ENCODE measurements around the gene RIC1.
"Not testable (repeated sequence)": the region's sequence is repeated elsewhere in the genome, so short reads cannot be mapped to it uniquely, and the experiment has no call there.

The RIC1 gene

DNA sequence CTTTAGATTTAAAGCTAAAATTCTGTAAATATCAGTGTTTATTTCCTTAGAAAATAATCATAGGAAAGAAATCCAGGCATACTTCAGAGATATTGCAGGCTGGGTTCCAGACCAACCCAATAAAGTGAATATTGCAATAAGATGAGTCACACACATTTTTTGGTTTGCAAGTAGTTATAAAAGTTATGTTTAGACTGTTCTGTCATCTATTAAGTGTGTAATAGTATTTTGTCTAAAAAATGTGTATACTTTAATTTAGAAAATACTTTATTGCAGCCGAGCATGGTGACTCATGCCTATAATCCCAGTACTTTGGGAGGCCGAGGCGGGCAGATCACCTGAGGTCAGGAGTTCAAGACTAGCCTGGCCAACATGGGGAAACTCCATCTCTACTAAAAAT, 6.9 kb upstream of the RIC1 start:
- no peak for DNase-seq

DNA sequence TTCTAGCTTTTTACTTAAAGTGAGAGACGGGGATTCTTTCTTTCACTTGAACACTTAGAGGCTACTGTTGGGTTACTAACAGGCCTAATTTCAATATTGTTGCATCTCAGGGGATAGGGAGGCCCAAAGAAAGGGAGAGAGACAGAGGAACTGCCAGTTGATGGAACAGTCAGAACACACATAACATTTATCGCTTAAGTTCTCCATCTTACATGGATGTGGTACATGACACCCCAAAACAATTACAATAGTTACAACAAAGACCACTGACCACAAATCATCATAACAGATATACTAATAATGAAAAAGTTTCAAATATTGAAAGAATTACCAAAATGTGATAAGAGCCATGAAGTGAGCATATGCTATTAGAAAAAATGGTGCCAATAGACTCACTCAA, 4.3 kb upstream of the RIC1 start:
- no peak for DNase-seq

DNA sequence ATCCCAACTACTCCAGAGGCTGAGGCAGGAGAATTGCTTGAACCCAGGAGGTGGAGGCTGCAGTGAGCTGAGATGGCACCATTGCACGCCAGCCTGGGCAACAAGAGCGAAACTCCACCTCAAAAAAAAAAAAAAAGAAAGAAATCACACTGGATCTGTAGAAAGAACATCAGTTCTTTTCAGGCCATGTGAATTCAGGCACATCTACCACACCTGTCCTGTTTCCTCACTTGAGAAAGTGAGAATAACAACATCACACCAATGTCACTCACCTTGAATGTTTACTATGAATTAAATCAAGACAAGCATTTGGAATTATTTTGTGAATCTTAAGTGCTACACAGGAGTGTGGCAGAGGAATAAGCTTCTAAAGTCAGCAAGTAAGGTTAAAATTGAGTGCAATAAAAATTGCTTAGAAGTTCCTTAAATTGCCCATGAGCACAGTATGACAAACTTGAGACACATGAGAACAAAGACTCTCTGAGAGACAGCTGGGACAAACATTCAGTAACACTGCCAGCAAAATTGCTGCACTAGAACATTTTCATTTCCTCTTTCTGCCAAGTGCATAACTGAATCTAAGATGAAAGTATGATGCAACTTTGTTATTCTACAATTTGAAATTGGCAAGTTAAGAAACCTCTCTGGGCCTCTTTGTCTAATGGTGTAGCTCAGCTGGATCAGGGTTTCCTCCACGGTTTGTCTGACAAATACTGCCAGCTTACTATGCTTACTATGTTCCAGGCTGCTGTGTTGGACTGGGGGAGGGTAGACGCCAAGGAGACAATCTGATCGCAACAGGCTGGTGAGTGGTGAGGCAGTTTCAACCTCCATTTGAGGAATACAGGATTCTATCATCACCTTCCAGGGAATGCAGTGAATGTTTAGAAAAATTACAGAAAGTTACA, 1.9 kb upstream of the RIC1 start:
- peak; percentile 58 to 59 for DNase-seq

DNA sequence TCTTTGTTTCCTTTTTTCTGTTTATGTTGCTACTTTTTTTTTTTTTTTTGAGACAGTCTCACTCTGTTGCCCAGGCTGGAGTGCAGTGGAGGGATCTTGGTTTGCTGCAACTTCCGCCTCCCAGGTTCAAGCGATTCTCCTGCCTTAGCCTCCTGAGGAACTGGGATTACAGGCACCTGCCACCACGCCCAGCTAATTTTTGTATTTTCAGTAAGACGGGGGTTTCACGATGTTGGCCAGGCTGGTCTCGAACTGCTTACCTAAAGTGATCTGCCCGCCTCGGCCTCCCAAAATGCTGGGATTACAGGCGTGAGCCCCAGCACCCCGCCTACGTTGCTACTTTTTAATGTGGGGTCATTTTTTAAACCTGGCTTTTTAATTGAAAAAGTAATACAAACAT, 1.2 kb upstream of the RIC1 start:
- peak; percentile 43 for DNase-seq

DNA sequence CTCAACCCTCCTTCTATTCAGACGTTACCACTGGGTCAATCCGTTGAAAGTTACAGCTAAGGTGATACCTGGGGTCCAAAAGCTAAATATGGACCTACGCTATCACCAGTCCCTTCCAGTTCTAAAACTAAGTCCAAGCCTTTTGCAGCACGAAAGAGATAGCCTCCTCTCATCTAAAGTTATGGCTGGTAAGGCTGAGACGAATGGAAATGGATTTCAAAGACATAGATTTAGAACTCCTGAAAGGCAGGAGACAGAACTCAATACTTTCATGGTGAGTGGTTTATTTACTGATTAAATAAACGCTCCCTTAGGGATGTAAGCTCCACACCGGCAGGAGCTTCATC, 751 bp upstream of the RIC1 start:
- DNase-seq, result no peak

DNA sequence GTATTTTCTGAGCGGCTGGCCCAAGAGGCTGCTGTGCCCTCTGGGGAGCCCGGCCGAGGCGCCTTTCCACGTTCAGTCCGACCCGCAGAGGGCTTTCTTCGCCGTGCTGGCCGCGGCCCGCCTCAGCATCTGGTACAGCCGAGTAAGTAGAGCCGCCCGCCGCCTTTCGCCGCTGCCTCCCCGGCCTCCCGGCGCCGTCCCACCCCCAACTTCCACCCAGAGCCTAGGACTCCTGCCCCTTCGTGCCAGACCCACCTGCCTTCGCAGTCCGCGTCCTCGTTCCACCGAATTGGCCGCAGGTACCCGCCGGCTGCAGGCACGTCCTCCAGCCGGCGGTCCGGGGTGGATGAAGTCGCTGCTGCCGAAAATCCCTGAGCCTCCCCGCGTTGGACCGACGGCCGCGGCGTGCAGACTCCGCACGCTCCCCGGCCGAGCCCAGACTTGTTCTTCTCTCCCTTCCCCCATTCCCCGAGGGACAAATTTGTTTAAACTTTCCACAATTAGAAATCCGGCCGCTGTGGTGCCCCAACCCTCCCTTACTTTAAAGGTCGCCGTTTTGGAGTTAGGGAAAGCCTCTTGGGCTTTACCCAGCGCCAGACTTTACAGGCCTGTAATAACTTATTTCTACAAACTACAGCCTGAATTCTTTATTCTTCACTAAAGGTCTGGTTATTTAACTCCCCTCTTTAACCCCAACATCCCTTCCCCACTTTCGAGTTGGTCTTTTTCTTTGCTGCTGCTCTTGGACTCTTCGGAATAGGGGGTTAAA, 589 bp downstream of the RIC1 start:
- peak in 1 of 2 experiments; percentile 64 for DNase-seq

DNA sequence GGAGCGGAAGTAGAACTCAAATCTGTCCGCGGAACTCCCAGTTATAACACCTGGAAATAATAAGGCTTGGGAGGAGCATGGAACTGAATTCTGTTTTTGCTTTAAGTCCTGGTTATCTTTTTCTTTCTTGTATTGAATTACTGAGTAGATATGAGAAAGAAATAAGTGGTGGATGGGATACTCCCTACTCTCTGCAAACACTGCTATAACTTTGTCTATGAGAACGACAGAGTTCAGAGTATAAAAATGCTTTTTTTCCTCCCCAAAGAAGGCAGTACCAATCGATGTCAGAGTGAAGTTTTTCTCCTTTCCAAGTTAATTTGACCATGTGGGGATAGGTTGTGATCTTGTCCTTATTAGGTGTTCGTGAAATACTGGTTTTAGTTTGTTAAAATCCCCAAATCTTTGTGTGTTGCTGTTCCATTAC, 1.2 kb downstream of the RIC1 start:
- no peak for DNase-seq

DNA sequence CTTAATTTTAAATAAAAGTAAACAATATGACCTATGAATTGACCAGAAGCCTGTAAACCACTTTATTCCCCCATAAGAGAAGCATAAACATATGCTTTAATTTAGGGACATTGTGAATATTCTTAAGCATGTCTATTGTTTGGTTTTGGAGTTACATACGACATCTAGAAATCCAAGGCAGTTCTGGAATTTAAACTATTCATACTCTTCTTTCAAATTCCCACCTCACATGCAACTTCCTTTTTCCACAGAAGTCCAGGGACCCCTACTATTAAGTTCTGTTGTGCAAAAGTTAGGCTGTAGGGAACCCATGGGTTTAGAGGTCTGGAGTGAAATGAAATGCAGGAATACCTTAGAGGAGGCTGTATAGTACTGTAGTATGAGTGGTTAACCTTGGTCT, 2.1 kb downstream of the RIC1 start:
- DNase-seq, result no peak

DNA sequence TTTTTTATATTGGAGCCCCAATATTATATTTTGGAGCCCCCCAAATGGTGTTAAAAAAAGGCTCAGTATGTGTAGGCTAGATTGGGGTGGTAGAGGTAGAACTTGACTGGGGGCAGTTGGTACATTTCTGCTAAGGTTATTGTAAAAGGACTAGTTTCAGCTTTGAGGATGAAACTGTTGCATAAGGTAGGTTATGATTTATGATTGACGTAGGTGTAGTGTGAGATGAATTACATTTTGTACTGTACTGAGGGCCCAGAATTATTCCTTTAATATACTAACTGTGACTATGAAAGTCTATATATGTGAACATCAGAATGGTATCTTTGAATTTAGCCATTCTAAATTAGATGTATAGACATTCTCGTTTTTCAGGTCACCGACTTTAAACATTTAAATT, 3.6 kb downstream of the RIC1 start:
- no peak for DNase-seq

DNA sequence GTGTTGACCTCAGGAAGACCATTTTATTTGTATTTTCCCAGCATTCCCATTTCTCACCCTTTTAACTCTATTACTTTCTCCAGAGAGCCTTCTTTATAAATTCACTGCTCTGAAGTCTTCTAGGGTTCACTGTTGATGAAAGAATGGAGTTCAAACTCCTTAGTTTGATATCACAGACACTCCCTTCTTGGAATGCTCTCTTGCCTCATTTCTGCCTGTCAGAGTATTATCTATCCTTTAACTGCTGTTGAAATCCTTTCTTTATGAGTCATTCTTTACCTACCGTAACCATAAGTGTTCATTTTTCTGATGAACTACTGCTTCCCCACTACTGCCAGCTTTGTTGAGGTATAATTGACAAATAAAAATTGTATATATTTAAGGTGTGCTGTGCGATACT, 4.3 kb downstream of the RIC1 start:
- DNase-seq, result no peak

DNA sequence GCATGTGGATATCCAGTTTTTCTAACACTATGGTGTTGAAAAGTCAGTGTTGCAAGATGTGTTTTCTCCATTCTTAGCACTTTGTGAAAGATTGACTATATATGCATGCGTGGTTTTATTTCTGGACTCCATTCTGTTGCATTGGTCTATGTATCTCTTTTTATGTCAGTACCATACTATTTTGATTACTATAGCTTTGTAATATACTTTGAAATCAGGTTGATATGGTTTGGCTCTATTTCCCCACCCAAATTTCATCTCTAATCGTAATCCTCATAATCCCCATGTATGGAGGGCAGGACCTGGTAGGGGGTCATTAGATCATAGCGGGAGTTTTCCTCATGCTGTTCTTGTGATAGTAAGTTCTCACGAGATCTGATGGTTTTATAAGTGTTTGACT, 6.5 kb downstream of the RIC1 start:
- DNase-seq, result no peak

DNA sequence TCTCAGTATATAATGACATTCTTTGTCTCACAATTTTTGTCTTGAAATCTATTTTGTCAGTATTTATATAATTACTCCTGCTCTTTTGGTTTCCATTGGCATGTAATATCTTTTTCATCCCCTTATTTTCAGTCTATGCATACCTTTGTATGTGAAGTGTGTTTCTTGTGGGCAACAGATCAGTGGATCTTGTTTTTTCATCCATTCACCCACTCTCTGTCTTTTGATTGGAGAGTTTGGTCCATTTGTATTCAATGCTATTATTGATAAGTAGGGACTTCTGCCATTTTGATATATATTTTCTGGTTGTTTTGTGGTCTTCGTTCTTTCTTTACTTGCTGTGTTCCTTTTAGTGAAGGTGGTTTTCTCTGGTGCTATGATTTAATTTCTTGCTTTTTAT, 10.9 kb downstream of the RIC1 start:
- no peak for DNase-seq

DNA sequence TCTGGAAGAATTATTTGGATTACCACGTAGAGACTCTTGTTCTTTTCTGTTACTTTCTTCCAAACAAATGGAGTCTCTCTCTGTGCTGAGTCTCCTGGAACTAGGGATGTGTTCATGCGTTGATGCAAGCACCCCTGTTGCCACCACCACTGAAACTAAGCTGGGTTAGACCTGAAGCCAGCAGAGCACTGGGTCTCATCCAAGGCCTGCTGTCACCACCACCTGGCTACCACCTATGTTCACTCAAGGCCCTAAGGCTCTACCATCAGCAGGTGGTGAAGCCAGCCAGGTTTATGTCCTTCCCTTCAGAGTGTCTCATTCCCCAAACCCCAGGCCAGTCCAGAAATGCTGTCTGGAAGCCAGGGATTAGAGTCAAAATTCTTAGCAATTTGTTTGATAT, 13.3 kb downstream of the RIC1 start:
- no peak for DNase-seq

DNA sequence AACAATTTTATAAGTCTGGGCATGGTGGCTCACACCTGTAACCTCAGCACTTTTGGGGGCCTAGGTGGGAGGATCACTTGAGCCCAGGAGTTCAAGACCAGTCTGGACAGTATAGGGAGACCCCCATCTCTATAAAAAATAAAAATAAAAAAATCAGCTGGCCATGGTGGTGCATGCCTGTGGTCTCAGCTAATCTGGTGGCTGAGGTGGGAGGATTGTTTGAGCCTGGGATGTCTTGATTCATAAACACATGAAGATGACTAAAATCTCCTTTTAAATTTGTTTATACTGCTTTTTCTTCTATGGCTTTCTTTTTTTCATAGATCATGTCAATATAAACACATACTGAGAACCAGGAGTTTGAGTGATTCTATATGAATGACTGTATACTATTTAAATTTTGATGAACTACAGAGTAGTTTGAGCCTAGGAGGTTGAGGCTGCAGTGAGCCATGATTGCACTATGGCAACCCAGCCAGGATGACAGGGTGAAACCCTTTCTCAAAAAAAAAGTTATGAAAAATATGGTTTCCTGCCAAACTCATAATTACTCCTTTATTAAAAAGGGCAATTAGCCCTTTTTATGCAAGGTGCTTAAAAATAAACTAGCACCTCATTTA, 14.2 kb downstream of the RIC1 start:
- DNase-seq, result no peak

DNA sequence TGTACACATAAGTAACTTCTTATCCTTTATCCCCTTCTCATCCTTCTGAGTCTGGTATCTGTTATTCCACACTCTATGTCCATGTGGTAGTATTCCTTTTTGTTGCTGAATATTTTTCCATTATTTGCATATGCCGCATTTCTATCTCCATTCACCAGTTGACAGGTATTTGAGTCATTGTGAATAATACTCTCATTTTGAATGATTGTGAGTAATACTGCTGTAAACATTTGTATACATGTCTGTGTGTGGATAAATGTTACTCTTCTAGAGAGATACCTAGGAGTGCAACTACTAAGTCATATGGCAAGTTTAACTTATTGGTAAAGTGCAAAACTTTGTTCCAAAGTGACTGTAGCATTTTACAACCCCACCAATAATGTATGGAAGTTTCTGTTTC, 15.6 kb downstream of the RIC1 start:
- no peak for DNase-seq

DNA sequence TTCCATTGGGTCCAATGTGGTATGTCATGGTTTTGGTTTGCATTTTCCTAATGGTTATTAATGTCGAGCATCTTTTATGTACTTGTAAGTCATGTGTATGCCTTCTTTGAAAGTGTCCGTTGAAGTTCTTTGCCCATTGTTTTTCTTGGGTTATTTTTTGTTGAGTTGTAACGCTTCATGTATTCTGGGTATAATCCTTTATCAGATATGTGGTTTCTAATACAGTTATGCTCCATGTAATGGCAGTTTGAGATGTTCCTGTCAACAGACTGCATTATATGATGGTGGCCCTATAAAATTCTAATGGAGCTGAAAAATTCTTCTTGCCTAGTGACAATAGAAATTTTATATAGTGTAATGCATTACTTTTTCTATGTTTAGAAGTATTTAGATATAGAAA, 17.2 kb downstream of the RIC1 start:
- no peak for DNase-seq

DNA sequence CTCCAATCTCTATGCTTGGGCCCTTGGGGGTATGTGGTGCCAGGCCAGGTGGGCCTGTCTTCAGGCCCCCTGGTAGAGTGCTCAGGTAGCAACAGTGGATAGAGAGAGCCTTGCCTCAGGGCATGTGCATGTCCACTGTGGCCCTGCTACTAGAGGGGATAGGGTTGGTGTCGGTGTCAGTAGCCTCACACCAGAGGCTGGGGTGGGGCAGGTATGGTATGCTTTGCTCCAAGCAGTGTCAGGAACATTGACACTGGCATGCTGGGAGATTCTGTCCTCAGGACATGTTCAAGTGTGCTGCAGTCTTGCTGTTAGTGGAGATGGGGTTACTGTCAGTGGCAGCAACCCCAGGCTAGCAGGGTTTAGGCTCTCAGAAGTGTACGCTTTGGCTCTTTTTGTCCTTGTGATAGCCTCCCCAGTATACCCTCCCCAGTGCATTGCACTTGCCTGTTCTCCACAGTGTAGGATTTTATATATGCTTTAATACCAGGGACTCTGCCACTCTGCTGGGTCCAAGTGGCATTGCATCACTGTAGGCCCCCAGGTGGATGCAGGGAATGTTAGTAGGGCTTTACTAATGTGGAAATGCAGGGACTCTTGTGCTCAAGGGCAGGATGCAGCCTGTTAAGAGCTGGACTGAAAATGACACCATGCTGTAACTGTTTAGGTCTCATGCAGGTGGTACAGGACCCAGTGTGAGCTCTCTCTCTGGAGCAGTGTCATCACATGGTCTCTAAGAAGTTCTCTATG, 21.6 kb downstream of the RIC1 start:
- no peak for DNase-seq

DNA sequence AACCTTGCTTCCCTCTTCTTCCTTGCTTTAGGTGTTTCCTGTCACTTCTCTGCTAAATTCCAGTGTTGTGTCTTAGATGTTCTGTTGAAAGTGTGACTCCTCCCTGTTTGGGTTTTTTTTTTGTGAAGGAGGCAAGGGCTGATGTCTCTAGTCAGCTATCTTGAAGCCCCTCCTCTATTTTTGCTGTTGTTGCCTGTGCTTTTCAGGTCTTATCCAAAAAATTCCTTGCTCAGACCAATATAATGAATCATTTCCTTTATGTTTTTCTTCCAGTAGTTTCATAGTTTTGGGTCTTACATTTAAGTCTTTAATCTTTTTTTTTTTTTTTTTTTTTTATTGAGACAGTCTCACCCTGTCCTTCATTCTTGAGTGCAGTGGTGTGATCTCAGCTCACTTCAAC, 22.3 kb downstream of the RIC1 start:
- DNase-seq, result no peak

DNA sequence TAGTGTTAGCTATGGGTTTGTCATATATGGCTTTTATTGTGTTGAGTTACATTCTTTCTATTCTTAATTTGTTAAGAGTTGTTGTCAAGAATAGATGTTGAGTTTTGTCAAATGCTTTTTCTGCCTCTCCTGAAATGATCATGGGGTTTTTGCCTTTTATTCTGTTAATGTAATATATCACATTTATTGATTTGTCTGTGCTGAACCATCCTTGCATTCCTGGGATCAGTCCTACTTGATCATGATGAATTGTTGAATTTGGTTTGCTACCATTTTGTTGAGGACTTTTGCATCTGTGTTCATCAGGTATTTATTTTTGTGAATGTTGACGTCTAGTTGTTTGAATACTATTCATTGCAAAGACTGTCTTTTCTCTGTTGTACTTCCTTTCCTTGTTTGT, 23.9 kb downstream of the RIC1 start:
- DNase-seq, result no peak

DNA sequence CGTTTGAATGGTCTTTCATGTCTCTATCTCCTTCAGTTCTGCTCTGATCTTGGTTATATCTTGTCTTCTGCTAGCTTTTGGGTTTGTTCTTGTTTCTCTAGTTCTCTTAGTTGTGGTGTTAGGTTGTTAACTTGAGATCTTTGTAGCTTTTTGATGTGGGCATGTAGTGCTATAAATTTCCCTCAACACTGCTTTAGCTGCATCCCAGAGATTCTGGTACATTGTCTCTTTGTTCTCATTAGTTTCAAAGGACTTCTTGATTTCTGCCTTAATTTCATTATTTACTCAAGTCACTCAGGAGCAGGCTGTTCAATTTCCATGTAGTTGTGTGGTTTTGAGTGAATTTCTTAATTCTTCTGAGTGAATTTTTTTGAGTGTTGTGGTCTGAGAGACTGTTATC, 33.9 kb downstream of the RIC1 start:
- not testable (repeated sequence) for DNase-seq

DNA sequence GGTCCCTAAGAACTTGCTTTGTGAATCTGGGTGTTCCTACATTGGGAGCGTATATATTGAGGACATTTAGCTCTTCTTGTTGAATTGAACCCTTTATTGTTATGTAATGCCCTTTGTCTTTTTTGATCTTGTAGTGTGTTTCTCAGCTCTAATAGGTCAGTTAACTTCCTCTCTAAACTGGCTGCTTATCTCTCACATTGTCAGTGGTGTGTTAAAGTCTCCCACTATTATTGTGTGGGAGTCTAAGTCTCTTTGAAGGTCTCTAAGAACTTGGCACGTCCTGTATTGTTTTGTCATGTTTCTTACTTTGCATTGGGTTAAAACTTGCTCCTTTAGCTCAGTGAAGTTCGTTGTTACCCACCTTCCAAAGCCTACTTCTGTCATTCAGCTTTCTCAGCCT, 36.2 kb downstream of the RIC1 start:
- DNase-seq, result no peak

DNA sequence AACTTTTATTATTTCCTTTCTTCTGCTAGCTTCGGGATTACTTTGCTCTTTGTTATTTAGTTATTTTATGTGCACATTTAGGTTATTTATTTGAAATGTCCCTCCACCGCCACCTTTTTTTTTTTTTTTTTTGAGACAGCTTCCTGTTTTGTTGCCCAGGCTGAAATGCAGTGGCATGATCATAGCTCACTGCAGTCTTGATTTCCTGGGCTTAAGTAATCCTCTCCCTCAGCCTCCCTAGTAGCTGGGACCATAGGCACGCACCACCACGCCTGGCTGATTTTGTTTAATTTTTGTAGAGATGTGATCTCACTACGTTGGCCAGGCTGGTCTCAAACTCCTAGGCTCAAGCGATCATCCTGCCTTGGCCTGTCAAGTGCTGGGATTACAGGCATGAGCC, 38.5 kb downstream of the RIC1 start:
- DNase-seq, result no peak

DNA sequence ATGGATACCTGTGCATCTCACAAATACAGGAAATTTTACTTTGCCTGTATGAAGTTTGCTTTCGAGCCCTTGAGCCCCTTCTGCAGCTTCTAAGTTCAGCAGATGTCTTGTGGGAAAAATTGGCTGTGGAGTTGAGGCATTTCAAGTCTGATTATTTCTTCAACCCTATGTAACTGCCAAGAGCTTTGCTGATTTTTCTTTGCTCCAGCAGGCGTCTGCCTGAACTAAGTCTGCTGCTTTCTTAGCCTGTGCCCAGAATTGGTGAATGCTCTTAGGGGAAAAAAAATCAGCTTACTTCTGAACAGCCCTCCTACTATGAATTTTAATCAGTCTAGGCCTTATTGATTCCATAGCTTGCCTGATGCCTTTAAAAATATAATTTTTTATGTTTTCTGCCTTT, 41.2 kb downstream of the RIC1 start:
- DNase-seq, result no peak

All from activated T-cell treated with anti-CD3 and anti-CD28 coated beads, Interleukin-2, amount 50 U/mL, for 48 hours (primary cell).